Measurements from ENCODE around the gene ZNF45.

ZNF45 gene

GRCh38 chr19:43928820-43929219, 6.3 kb downstream of the ZNF45 start (continued):
- no peak for TF ChIP-seq POU6F1 (CRISPR knock-in tag; IDR thresholded peaks at IDR 0.05; ENCODE audit: borderline replicate concordance, low read depth)
- TF ChIP-seq CSDC2 (CRISPR knock-in tag; IDR thresholded peaks at IDR 0.05) = no peak
- no peak for TF ChIP-seq PPARA (CRISPR knock-in tag; IDR thresholded peaks at IDR 0.05; ENCODE audit: borderline replicate concordance)

GRCh38 chr19:43923875-43924274, 11.2 kb downstream of the ZNF45 start:
- TF ChIP-seq SNAI2 (CRISPR knock-in tag; IDR thresholded peaks at IDR 0.05) (no peak), PATZ1 (CRISPR knock-in tag; IDR thresholded peaks at IDR 0.05; ENCODE audit: borderline replicate concordance) (no peak), CSRNP3 (CRISPR knock-in tag; IDR thresholded peaks at IDR 0.05) (no peak), ZNF565 (CRISPR knock-in tag; conservative IDR thresholded peaks at IDR 0.05; ENCODE audit: low read depth) (no peak), ZNF8 (CRISPR knock-in tag; IDR thresholded peaks at IDR 0.05) (no peak), CSDC2 (CRISPR knock-in tag; IDR thresholded peaks at IDR 0.05) (no peak), TCF4 (CRISPR knock-in tag; IDR thresholded peaks at IDR 0.05; ENCODE audit: borderline replicate concordance) (no peak), ESRRG (CRISPR knock-in tag; IDR thresholded peaks at IDR 0.05) (no peak), OSR1 (CRISPR knock-in tag; IDR thresholded peaks at IDR 0.05) (no peak), POU6F1 (CRISPR knock-in tag; IDR thresholded peaks at IDR 0.05; ENCODE audit: borderline replicate concordance, low read depth) (no peak), PPARA (CRISPR knock-in tag; IDR thresholded peaks at IDR 0.05; ENCODE audit: borderline replicate concordance) (no peak), RARB (CRISPR knock-in tag; IDR thresholded peaks at IDR 0.05) (no peak), GLIS3 (CRISPR knock-in tag; IDR thresholded peaks at IDR 0.05) (no peak), ZFP3 (CRISPR knock-in tag; IDR thresholded peaks at IDR 0.05) (no peak)
- no peak for ATAC-seq

GRCh38 chr19:43914051-43914450, 21.0 kb downstream of the ZNF45 start:
- TF ChIP-seq GLIS3 (CRISPR knock-in tag; IDR thresholded peaks at IDR 0.05) (no peak), ZNF565 (CRISPR knock-in tag; conservative IDR thresholded peaks at IDR 0.05; ENCODE audit: low read depth) (no peak), OSR1 (CRISPR knock-in tag; IDR thresholded peaks at IDR 0.05) (no peak), ISL1 (CRISPR knock-in tag; IDR thresholded peaks at IDR 0.05) (no peak), SNAI2 (CRISPR knock-in tag; IDR thresholded peaks at IDR 0.05) (no peak), TCF4 (CRISPR knock-in tag; IDR thresholded peaks at IDR 0.05; ENCODE audit: borderline replicate concordance) (no peak), PATZ1 (CRISPR knock-in tag; IDR thresholded peaks at IDR 0.05; ENCODE audit: borderline replicate concordance) (no peak), RARB (CRISPR knock-in tag; IDR thresholded peaks at IDR 0.05) (no peak), TOX (CRISPR knock-in tag; IDR thresholded peaks at IDR 0.05; ENCODE audit: borderline replicate concordance) (no peak), CREB5 (CRISPR knock-in tag; IDR thresholded peaks at IDR 0.05; ENCODE audit: low read depth) (no peak), PPARA (CRISPR knock-in tag; IDR thresholded peaks at IDR 0.05; ENCODE audit: borderline replicate concordance) (no peak), ZNF70 (CRISPR knock-in tag; IDR thresholded peaks at IDR 0.05) (no peak), ARNTL (CRISPR knock-in tag; IDR thresholded peaks at IDR 0.05; ENCODE audit: borderline replicate concordance, low read depth) (no peak), ZC3H10 (CRISPR knock-in tag; IDR thresholded peaks at IDR 0.05) (no peak), ZFP30 (CRISPR knock-in tag; IDR thresholded peaks at IDR 0.05) (no peak)
- no peak for ATAC-seq
